Sigmoid colon (tissue), 7 donors: ENCODE data around the gene ZNF189. TPM values are rescaled to one million over a fixed set of nuclear protein-coding genes. Genes with fewer than 3 reads are reported as not detected.

Experiments
- DNase-seq: peaks from one replicate; pipeline ENCODE4 v3.0.0-alpha.2; 2019
- H3K27ac ChIP-seq, 4 donors: fragments of 200-600 bp; sonication (generic); one replicate each; pipeline ENCODE4 v1.5.1; 2016 to 2019; ENCODE audit warnings: mild to moderate bottlenecking in 1 of 4
- H3K27me3 ChIP-seq, 3 donors: fragments of 200-600 bp; sonication (generic); one replicate each; pipeline ENCODE4 v1.5.1; 2019; ENCODE audit warnings: mild to moderate bottlenecking in 1 of 3
- H3K36me3 ChIP-seq, 4 donors: fragments of 200-600 bp; sonication (generic); one replicate each; pipeline ENCODE4 v1.5.1; 2016 to 2019
- H3K4me1 ChIP-seq, 4 donors: fragments of 200-600 bp; sonication (generic); one replicate each; pipeline ENCODE4 v1.5.1; 2017 to 2019
- H3K4me3 ChIP-seq, 4 donors: fragments of 200-600 bp; sonication (generic); one replicate each; pipeline ENCODE4 v1.5.1; 2017 to 2019; ENCODE audit warnings: mild to moderate bottlenecking in 2 of 4, moderate library complexity in 1 of 4
- H3K9me3 ChIP-seq, 4 donors: fragments of 200-600 bp in 3 of 4; sonication (generic) in 3 of 4; one replicate each; pipeline versions ENCODE4 v1.5.1 to v1.6.1; 2013 to 2019
- CTCF ChIP-seq, 4 experiments: fragments of 450-650 bp in 3 of 4; fragments of 200-600 bp in 1 of 4; IDR thresholded peaks; one replicate each; pipeline ENCODE4 v1.5.1; 2016 to 2019; ENCODE audit warnings: antibody characterized with exemption in 4 of 4, mild to moderate bottlenecking in 3 of 4, moderate library complexity in 2 of 4
- EP300 ChIP-seq, 4 donors: sonication (generic); formaldehyde crosslinking; IDR thresholded peaks; one replicate each; pipeline ENCODE4 v1.6.1; 2017; ENCODE audit warnings: antibody characterized with exemption in 4 of 4
- POLR2A ChIP-seq, 2 donors: fragments of 450-650 bp; IDR thresholded peaks; one replicate each; pipeline ENCODE4 v1.6.1; 2016; ENCODE audit warnings: antibody characterized with exemption in 2 of 2, mild to moderate bottlenecking in 2 of 2, moderate library complexity in 2 of 2
- POLR2AphosphoS5 ChIP-seq, 4 donors: sonication (generic); formaldehyde crosslinking; IDR thresholded peaks; one replicate each; pipeline ENCODE4 v1.6.1; 2017; ENCODE audit warnings: antibody characterized with exemption in 4 of 4
- WGBS, 2 donors: extraction: QIAGEN DNeasy Blood & Tissue Kit; methylation state at CpG; one replicate each; pipeline ENCODE4 v1.1.7; 2013; 5-methylcytosine and 5-hydroxymethylcytosine counted together
- intact Hi-C: fragments of 100-400 bp; cut with DNase I; formaldehyde crosslinking; loops from one replicate; pipeline ENCODE4 v1.15.1; 2023
- polyA plus RNA-seq, 3 donors: library from polyadenylated mRNA; stranded (reverse); fragments of 200-250 nt; gene quantifications; one replicate each; pipeline ENCODE4 v1.2.3, GENCODE V29; 2013
- total RNA-seq, 4 donors: library from RNA; depleted of rRNA; stranded (reverse); fragments of >200 nt; gene quantifications; one replicate each; pipeline ENCODE4 v1.1.0, GENCODE V29; 2016
- donor health status: healthy with polysubstance abuse.
- donor health status: Bipolar disorder and iron deficiency.
- donor health status: healthy.

The ZNF189 gene
- total and polyA plus RNA-seq, 7 donors, result 5.3 to 26.0 (median 21.2) TPM

- no peaks in the 10 kb centered on the region for H3K9me3 ChIP-seq
- H3K27me3 ChIP-seq, result no peaks in the 10 kb centered on the region
- no peak overlapping the region for H3K27ac ChIP-seq
- H3K36me3 ChIP-seq, result no peaks in the 10 kb centered on the region
- no peak overlapping the region for H3K4me3 ChIP-seq
- DNase-seq, result no peak
- intact Hi-C loops, result no loop called here
- H3K4me1 ChIP-seq, result no peaks in the 10 kb centered on the region
- no peak for TF ChIP-seq POLR2A (IDR thresholded peaks at IDR 0.05)
- no peak for TF ChIP-seq POLR2AphosphoS5 (IDR thresholded peaks at IDR 0.05)
- TF ChIP-seq EP300 (IDR thresholded peaks at IDR 0.05), result no peak
- TF ChIP-seq CTCF (IDR thresholded peaks at IDR 0.05), result no peak
Observed at GRCh38 chr9:101360647-101361046, 38.0 kb upstream of the ZNF189 start.

- H3K4me1 ChIP-seq, result no peaks in the 10 kb centered on the region
- no peak overlapping the region for H3K4me3 ChIP-seq
- intact Hi-C loops, result no loop called here
- DNase-seq, result no peak
- WGBS, 2 donors, result 85 to 88% methylated on average over 5 of the region's 5 CpGs
- H3K9me3 ChIP-seq, result no peaks in the 10 kb centered on the region
- H3K36me3 ChIP-seq, result no peaks in the 10 kb centered on the region
- no peaks in the 10 kb centered on the region for H3K27me3 ChIP-seq
- TF ChIP-seq POLR2AphosphoS5 (IDR thresholded peaks at IDR 0.05) (no peak), CTCF (IDR thresholded peaks at IDR 0.05) (no peak), EP300 (IDR thresholded peaks at IDR 0.05) (no peak), POLR2A (IDR thresholded peaks at IDR 0.05) (no peak)
- H3K27ac ChIP-seq, result no peak overlapping the region
Observed at GRCh38 chr9:101362450-101362849, 36.2 kb upstream of the ZNF189 start.

DNA sequence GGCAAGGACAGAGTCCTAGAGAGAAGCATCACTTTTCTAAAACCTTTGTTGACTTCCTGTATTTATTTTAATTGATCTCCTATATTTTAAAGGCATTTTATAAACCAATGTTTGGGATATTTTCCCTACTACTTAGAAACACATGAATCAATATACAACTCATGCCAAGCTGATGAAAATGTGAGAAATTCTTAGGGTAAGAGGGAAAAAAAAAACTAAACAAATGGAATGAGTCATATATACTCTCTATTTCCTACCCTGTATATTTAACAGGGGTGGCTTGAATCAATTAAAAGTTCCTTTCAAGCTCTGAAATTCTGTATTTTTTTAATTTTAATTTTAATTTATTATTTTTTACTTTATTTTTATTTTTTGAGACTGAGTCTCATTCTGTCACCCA is 33.5 kb upstream of the ZNF189 start:
- H3K27ac ChIP-seq, result no peak overlapping the region
- no peak for TF ChIP-seq CTCF (IDR thresholded peaks at IDR 0.05)
- no peak for TF ChIP-seq POLR2A (IDR thresholded peaks at IDR 0.05)
- TF ChIP-seq EP300 (IDR thresholded peaks at IDR 0.05), result no peak
- no peak for TF ChIP-seq POLR2AphosphoS5 (IDR thresholded peaks at IDR 0.05)
- no peaks in the 10 kb centered on the region for H3K27me3 ChIP-seq
- no peak for DNase-seq
- H3K36me3 ChIP-seq, result no peaks in the 10 kb centered on the region
- no peaks in the 10 kb centered on the region for H3K4me1 ChIP-seq
- no peak overlapping the region for H3K4me3 ChIP-seq
- H3K9me3 ChIP-seq, result no peaks in the 10 kb centered on the region
- intact Hi-C loops, result no loop called here

DNA sequence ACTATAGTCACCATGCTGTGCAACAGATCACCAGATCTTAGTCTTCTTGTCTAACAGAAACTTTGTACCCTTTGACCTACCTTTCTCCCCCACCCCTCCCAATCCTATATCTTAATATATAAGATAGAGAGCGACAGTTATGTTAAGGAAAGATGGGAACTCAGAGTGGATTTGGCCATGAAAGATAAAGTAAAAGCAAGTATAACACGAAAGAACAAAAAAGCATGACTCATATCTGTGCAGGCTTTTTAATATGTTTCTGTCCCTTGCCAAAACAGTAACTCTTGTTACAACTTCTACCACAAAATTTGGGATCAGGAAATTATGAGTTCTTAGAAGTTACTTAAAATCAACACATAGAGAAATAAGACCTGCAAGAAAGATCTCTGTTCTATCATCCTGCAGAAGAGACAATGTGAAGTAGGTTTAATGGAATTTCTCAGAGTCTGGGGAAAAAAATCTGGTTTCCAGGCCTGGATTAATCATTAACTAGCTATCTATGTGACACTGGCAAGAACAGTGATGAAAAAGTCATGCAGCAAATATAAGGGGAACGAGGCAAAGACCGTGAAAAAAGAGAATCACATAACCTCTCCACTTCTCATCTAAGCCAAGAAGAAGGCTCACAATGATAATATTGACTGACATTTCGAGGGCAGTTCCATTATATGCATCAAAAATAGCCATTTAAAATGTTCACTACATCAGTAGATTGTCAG is 32.5 kb upstream of the ZNF189 start:
- no peak for DNase-seq
- no peaks in the 10 kb centered on the region for H3K4me1 ChIP-seq
- no peaks in the 10 kb centered on the region for H3K36me3 ChIP-seq
- intact Hi-C loops, result no loop called here
- H3K9me3 ChIP-seq, result no peaks in the 10 kb centered on the region
- TF ChIP-seq POLR2AphosphoS5 (IDR thresholded peaks at IDR 0.05) (no peak), EP300 (IDR thresholded peaks at IDR 0.05) (no peak), POLR2A (IDR thresholded peaks at IDR 0.05) (no peak)
- no peak overlapping the region for H3K27ac ChIP-seq
- H3K27me3 ChIP-seq, result no peaks in the 10 kb centered on the region
- 29 to 50% methylated on average over 5 of the region's 5 CpGs for WGBS, 2 donors
- H3K4me3 ChIP-seq, result no peak overlapping the region

GRCh38 chr9:101367323-101367722 is 31.3 kb upstream of the ZNF189 start:
- intact Hi-C loops, result no loop called here
- Histone ChIP-seq H3K4me3 (no peak overlapping the region), H3K9me3 (no peaks in the 10 kb centered on the region), H3K4me1 (no peaks in the 10 kb centered on the region), H3K27ac (no peak overlapping the region), H3K27me3 (no peaks in the 10 kb centered on the region), H3K36me3 (no peaks in the 10 kb centered on the region)
- no peak for DNase-seq
- TF ChIP-seq POLR2AphosphoS5 (IDR thresholded peaks at IDR 0.05), result no peak
- TF ChIP-seq EP300 (IDR thresholded peaks at IDR 0.05), result no peak
- no peak for TF ChIP-seq POLR2A (IDR thresholded peaks at IDR 0.05)
- TF ChIP-seq CTCF (IDR thresholded peaks at IDR 0.05), result no peak
- WGBS, 2 donors, result 93 to 96% methylated on average over 3 of the region's 3 CpGs
